NT2/D1 (cell line): ENCODE results near the gene OR56A4.

ENCODE experiments used
- SUZ12 ChIP-seq: IDR thresholded peaks from 2 replicates; pipeline ENCODE4 v1.6.1; 2011; ENCODE audit not compliant: insufficient read length, insufficient read depth; ENCODE audit errors: extremely low read depth
- YY1 ChIP-seq: IDR thresholded peaks from 2 replicates; pipeline ENCODE4 v1.6.1; 2011; ENCODE audit not compliant: insufficient read length, insufficient read depth
- ZNF274 ChIP-seq: IDR thresholded peaks from 2 replicates; pipeline ENCODE4 v1.6.1; 2011; ENCODE audit warnings: mild to moderate bottlenecking, low read depth, low read length

DNA sequence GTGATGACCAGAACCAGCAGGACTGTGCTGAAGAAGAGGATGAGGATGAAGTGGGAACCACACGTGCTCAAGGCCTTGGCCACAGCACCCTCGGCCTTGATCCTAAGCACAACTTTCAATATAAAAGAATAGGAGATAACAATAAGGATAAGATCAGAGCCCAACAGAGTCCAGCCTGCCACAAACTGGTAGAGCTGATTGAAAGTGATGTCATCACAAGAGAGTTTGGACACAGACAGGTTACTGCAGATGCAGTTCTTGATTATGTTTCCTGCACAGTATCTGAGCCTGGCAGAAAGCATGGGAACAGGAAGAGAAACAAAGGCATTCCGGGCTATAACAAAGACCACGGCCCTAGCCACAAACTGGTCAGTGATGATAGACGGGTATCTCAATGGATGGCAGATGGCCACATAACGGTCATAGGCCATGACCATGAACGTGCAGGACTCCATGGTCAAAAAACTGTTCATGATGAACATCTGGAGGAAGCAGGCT, 4.5 kb downstream of the OR56A4 start:
- TF ChIP-seq YY1 (no peak), ZNF274 (no peak), SUZ12 (no peak)
